Measurements from ENCODE around the gene NCAM1.

NCAM1 gene

DNA sequence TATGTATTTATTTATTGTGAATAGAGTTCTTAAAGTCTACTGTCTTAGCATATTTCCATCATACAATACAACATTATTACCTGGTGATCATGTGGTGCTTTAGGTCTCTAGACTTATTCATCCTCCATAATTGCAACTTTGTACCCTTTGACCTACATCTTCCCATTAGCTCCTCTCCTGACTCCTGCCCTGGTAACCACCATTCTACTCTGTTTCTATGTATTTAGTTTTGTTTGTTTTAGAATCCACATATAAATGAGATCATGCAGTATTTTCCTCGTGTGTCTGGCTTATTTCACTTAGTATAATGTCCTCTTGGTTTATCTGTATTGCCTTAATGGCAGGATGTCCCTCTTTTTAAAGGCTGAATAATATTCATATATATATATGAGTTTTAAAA lies 22.7 kb downstream of the NCAM1 start:
- Histone ChIP-seq H3K9me3 (replicated peaks in 1 of 2; ENCODE audit: control insufficient read depth in 2 of 2, insufficient read depth in 1 of 2, low read depth in 1 of 2, low read length in 2 of 2) (peaks cover 0 to 2% of the 10 kb centered on the region in 2 donors), H2BK15ac (ENCODE audit: low read length) (no peak overlapping the region), H3K27ac (replicated peaks; ENCODE audit: low read length) (no peak overlapping the region), H3K79me1 (ENCODE audit: low read depth, low read length) (no peaks in the 10 kb centered on the region), H2BK5ac (ENCODE audit: low read length) (no peak overlapping the region), H3K23ac (ENCODE audit: low read depth, low read length, poor library complexity) (no peak overlapping the region), H3K36me3 (replicated peaks in 1 of 2; ENCODE audit: control insufficient read depth in 2 of 2, insufficient read depth in 2 of 2, low read length in 2 of 2) (no peaks in the 10 kb centered on the region), H3K4ac (ENCODE audit: low read length) (no peak overlapping the region), H4K8ac (ENCODE audit: low read depth, low read length) (no peak overlapping the region), H2BK12ac (ENCODE audit: low read length) (no peak overlapping the region), H3K27me3 (ENCODE audit: control insufficient read depth in 3 of 3, insufficient read depth in 3 of 3, low read depth in 1 of 3, low read length in 3 of 3) (no peaks in the 10 kb centered on the region), H3K18ac (ENCODE audit: low read length) (no peak overlapping the region), H3K4me3 (ENCODE audit: low read length in 2 of 2) (no peak overlapping the region), H3K14ac (ENCODE audit: low read length) (no peak overlapping the region), H4K91ac (ENCODE audit: low read depth, low read length, poor library complexity) (no peak overlapping the region), H2AK5ac (ENCODE audit: low read depth, low read length) (no peak overlapping the region), H3K9ac (ENCODE audit: low read depth, low read length, poor library complexity) (no peak overlapping the region), H2BK120ac (ENCODE audit: low read depth, low read length) (no peak overlapping the region), H3K4me2 (ENCODE audit: insufficient read depth, low read length, poor library complexity, severe bottlenecking) (no peak overlapping the region), H2AFZ (ENCODE audit: low read length) (no peak overlapping the region), H3K4me1 (ENCODE audit: control insufficient read depth in 2 of 2, insufficient read depth in 1 of 2, low read depth in 1 of 2, low read length in 2 of 2) (no peaks in the 10 kb centered on the region)
- no peak for DNase-seq (ENCODE audit: low spot score)
- WGBS, 2 donors (ENCODE audit: extremely low coverage in 2 of 2, insufficient read length in 2 of 2, insufficient replicate concordance in 1 of 2) = no CpG with 5 or more reads among the region's 1 CpG

DNA sequence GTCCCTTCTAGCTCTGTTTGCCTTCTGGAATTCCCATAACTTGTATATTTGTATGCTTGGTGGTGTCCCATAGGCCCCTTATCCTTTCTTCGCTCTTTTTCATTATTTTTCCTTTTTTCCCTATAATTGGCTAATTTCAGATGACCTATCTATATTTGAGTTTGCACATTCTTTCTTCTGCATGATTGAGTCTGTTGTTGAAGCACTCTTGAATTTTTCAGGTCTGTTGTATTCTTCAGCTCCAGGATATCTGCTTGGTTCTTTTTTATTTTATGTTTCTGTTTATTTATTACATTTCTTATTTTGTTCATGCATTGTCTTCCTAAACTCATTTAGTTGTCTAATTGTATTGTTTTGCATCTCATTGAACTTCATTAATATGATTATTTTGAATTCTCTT lies 28.0 kb downstream of the NCAM1 start:
- no peak overlapping the region for H3K14ac ChIP-seq (ENCODE audit: low read length)
- no peak overlapping the region for H2BK15ac ChIP-seq (ENCODE audit: low read length)
- H3K27ac ChIP-seq (replicated peaks; ENCODE audit: low read length) = no peak overlapping the region
- no peak overlapping the region for H3K9ac ChIP-seq (ENCODE audit: low read depth, low read length, poor library complexity)
- no peak overlapping the region for H3K18ac ChIP-seq (ENCODE audit: low read length)
- peaks cover 0 to 12% of the 10 kb centered on the region in 2 donors for H3K9me3 ChIP-seq (replicated peaks in 1 of 2; ENCODE audit: control insufficient read depth in 2 of 2, insufficient read depth in 1 of 2, low read depth in 1 of 2, low read length in 2 of 2)
- H3K4ac ChIP-seq (ENCODE audit: low read length) = no peak overlapping the region
- no peak overlapping the region for H2BK120ac ChIP-seq (ENCODE audit: low read depth, low read length)
- H2AK5ac ChIP-seq (ENCODE audit: low read depth, low read length) = no peak overlapping the region
- no peak overlapping the region for H3K23ac ChIP-seq (ENCODE audit: low read depth, low read length, poor library complexity)
- no peak overlapping the region for H2BK5ac ChIP-seq (ENCODE audit: low read length)
- no peak overlapping the region for H3K4me2 ChIP-seq (ENCODE audit: insufficient read depth, low read length, poor library complexity, severe bottlenecking)
- H3K36me3 ChIP-seq (replicated peaks in 1 of 2; ENCODE audit: control insufficient read depth in 2 of 2, insufficient read depth in 2 of 2, low read length in 2 of 2) = no peaks in the 10 kb centered on the region
- H2AFZ ChIP-seq (ENCODE audit: low read length) = no peak overlapping the region
- no CpG with 5 or more reads among the region's 1 CpG for WGBS, 2 donors (ENCODE audit: extremely low coverage in 2 of 2, insufficient read length in 2 of 2, insufficient replicate concordance in 1 of 2)
- peaks cover 2% of the 10 kb centered on the region for H3K79me1 ChIP-seq (ENCODE audit: low read depth, low read length)
- DNase-seq (ENCODE audit: low spot score) = no peak
- no peaks in the 10 kb centered on the region for H3K27me3 ChIP-seq (ENCODE audit: control insufficient read depth in 3 of 3, insufficient read depth in 3 of 3, low read depth in 1 of 3, low read length in 3 of 3)
- no peak overlapping the region for H3K4me3 ChIP-seq (ENCODE audit: low read length in 2 of 2)
- no peak overlapping the region for H4K8ac ChIP-seq (ENCODE audit: low read depth, low read length)
- H4K91ac ChIP-seq (ENCODE audit: low read depth, low read length, poor library complexity) = no peak overlapping the region
- no peaks in the 10 kb centered on the region for H3K4me1 ChIP-seq (ENCODE audit: control insufficient read depth in 2 of 2, insufficient read depth in 1 of 2, low read depth in 1 of 2, low read length in 2 of 2)
- no peak overlapping the region for H2BK12ac ChIP-seq (ENCODE audit: low read length)

DNA sequence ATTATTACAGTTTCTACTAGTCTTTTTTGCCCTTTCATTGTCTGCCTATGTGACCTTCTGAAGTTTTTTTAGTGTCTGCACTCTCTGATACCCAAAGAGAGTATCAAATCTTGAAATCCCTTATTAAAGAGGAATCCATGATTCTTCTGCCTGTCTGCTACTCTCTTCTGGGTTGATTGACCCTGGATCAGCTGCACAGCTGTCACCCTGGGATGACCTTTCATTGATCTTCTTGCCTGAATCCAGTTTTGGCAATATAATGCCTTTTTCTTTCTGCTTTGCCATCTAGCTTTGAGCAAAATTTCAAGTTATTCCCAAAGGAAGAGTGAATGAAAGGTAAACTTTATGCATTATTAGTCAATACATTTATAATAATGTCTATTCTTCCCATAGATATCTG lies 32.6 kb downstream of the NCAM1 start:
- Histone ChIP-seq H3K27ac (replicated peaks; ENCODE audit: low read length) (no peak overlapping the region), H3K4me1 (ENCODE audit: control insufficient read depth in 2 of 2, insufficient read depth in 1 of 2, low read depth in 1 of 2, low read length in 2 of 2) (peaks cover 0 to 5% of the 10 kb centered on the region in 2 donors), H3K23ac (ENCODE audit: low read depth, low read length, poor library complexity) (no peak overlapping the region), H3K27me3 (ENCODE audit: control insufficient read depth in 3 of 3, insufficient read depth in 3 of 3, low read depth in 1 of 3, low read length in 3 of 3) (no peaks in the 10 kb centered on the region), H3K79me1 (ENCODE audit: low read depth, low read length) (peaks cover 2% of the 10 kb centered on the region), H2AK5ac (ENCODE audit: low read depth, low read length) (no peak overlapping the region), H3K9me3 (replicated peaks in 1 of 2; ENCODE audit: control insufficient read depth in 2 of 2, insufficient read depth in 1 of 2, low read depth in 1 of 2, low read length in 2 of 2) (peaks cover 0 to 10% of the 10 kb centered on the region in 2 donors), H2BK12ac (ENCODE audit: low read length) (no peak overlapping the region), H3K36me3 (replicated peaks in 1 of 2; ENCODE audit: control insufficient read depth in 2 of 2, insufficient read depth in 2 of 2, low read length in 2 of 2) (no peaks in the 10 kb centered on the region), H4K91ac (ENCODE audit: low read depth, low read length, poor library complexity) (no peak overlapping the region), H3K9ac (ENCODE audit: low read depth, low read length, poor library complexity) (no peak overlapping the region), H2BK15ac (ENCODE audit: low read length) (no peak overlapping the region), H3K4me2 (ENCODE audit: insufficient read depth, low read length, poor library complexity, severe bottlenecking) (no peak overlapping the region), H3K4me3 (ENCODE audit: low read length in 2 of 2) (no peak overlapping the region), H3K4ac (ENCODE audit: low read length) (no peak overlapping the region), H3K14ac (ENCODE audit: low read length) (no peak overlapping the region), H2AFZ (ENCODE audit: low read length) (no peak overlapping the region), H4K8ac (ENCODE audit: low read depth, low read length) (no peak overlapping the region), H2BK120ac (ENCODE audit: low read depth, low read length) (no peak overlapping the region), H3K18ac (ENCODE audit: low read length) (no peak overlapping the region), H2BK5ac (ENCODE audit: low read length) (no peak overlapping the region)
- no peak for DNase-seq (ENCODE audit: low spot score)

DNA sequence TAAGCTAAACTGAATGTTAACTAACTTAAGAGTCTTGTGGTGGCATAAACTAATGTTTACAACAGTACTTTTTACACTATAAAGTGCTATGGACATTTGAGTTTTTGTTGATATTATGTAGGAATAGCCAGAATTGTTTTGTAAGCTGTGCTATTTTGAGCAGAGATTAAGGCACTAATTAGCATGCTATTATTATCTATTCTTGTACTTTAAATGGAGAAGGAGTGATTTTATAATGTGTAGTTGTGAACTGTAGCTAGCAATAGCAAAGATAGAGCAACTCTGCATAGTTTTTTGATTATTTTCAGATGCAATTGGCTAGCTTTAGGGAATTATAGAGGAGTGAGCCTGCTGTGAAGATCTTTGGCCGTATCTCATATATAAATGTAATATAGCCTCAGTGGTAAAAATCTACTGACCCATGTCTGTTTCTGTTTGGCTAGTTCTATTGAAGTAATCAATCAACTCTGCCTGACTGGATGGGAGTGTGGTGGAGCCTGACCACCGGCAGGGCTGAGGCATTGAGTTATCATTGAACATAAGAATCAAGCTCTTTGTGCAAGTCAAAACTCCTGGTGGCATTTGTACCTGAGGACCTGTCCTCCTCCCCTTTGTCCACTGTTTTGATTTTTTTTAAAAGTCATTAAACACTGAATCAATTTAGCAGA lies 34.3 kb downstream of the NCAM1 start:
- no peaks in the 10 kb centered on the region for H3K27me3 ChIP-seq (ENCODE audit: control insufficient read depth in 3 of 3, insufficient read depth in 3 of 3, low read depth in 1 of 3, low read length in 3 of 3)
- H4K91ac ChIP-seq (ENCODE audit: low read depth, low read length, poor library complexity) = no peak overlapping the region
- no peak overlapping the region for H2AK5ac ChIP-seq (ENCODE audit: low read depth, low read length)
- H4K8ac ChIP-seq (ENCODE audit: low read depth, low read length) = no peak overlapping the region
- no peak overlapping the region for H3K14ac ChIP-seq (ENCODE audit: low read length)
- H3K79me1 ChIP-seq (ENCODE audit: low read depth, low read length) = no peaks in the 10 kb centered on the region
- no peak overlapping the region for H2AFZ ChIP-seq (ENCODE audit: low read length)
- no peak overlapping the region for H3K4me2 ChIP-seq (ENCODE audit: insufficient read depth, low read length, poor library complexity, severe bottlenecking)
- no peak overlapping the region for H3K23ac ChIP-seq (ENCODE audit: low read depth, low read length, poor library complexity)
- no peak for DNase-seq (ENCODE audit: low spot score)
- no peak overlapping the region for H2BK5ac ChIP-seq (ENCODE audit: low read length)
- H3K36me3 ChIP-seq (replicated peaks in 1 of 2; ENCODE audit: control insufficient read depth in 2 of 2, insufficient read depth in 2 of 2, low read length in 2 of 2) = no peaks in the 10 kb centered on the region
- H3K18ac ChIP-seq (ENCODE audit: low read length) = no peak overlapping the region
- no peak overlapping the region for H3K27ac ChIP-seq (replicated peaks; ENCODE audit: low read length)
- no peak overlapping the region for H3K9ac ChIP-seq (ENCODE audit: low read depth, low read length, poor library complexity)
- H3K4me3 ChIP-seq (ENCODE audit: low read length in 2 of 2) = no peak overlapping the region
- H2BK12ac ChIP-seq (ENCODE audit: low read length) = no peak overlapping the region
- peaks cover 0 to 3% of the 10 kb centered on the region in 2 donors for H3K9me3 ChIP-seq (replicated peaks in 1 of 2; ENCODE audit: control insufficient read depth in 2 of 2, insufficient read depth in 1 of 2, low read depth in 1 of 2, low read length in 2 of 2)
- no peak overlapping the region for H2BK15ac ChIP-seq (ENCODE audit: low read length)
- no peak overlapping the region for H2BK120ac ChIP-seq (ENCODE audit: low read depth, low read length)
- no CpG with 5 or more reads among the region's 2 CpGs for WGBS, 2 donors (ENCODE audit: extremely low coverage in 2 of 2, insufficient read length in 2 of 2, insufficient replicate concordance in 1 of 2)
- no peak overlapping the region for H3K4ac ChIP-seq (ENCODE audit: low read length)
- peaks cover 0 to 5% of the 10 kb centered on the region in 2 donors for H3K4me1 ChIP-seq (ENCODE audit: control insufficient read depth in 2 of 2, insufficient read depth in 1 of 2, low read depth in 1 of 2, low read length in 2 of 2)

Measured in neuronal stem cell (in vitro differentiated cells).